ENCODE measurements around the gene GALNT8. TPM values are rescaled to one million over a fixed set of nuclear protein-coding genes. Genes with fewer than 3 reads are reported as not detected.

Gene GALNT8
- total RNA-seq, 5 donors from 2014 or later (not counting 1 experiment from before 2014, with no cell fraction given) = 0.41 to 2.9 (median 1.5) TPM

- H3K9me3 ChIP-seq = no peaks in the 10 kb centered on the region
- 66% methylated on average over 7 of the region's 7 CpGs for WGBS (ENCODE audit: insufficient coverage)
- peaks cover 0 to 6% (median 1%) of the 10 kb centered on the region in 3 donors for H3K4me1 Mint-ChIP-seq
- no peaks in the 10 kb centered on the region for H3K36me3 Mint-ChIP-seq
- POLR2A ChIA-PET = no interaction called here
- no peaks in the 10 kb centered on the region for H3K9me3 Mint-ChIP-seq
- peaks cover 6 to 12% of the 10 kb centered on the region in 2 donors for H3K27me3 Mint-ChIP-seq
- no peaks in the 10 kb centered on the region for H3K36me3 ChIP-seq (ENCODE audit: control insufficient read depth in 2 of 2, extremely low read depth in 1 of 2, insufficient read depth in 1 of 2, low read length in 1 of 2)
- CTCF ChIA-PET = interaction anchor here (0.6 to 0.7 kb wide), 2 partner anchors 78 to 444 kb away, joined by 3 read pairs; no protein-coding TSS in a partner anchor
- H3K4me3 ChIP-seq (ENCODE audit: control insufficient read depth in 1 of 2, extremely low read depth in 1 of 2, low read length in 1 of 2) = no peak overlapping the region
- H3K27ac ChIP-seq (ENCODE audit: low read length) = no peak overlapping the region
- peaks cover 0 to 3% of the 10 kb centered on the region in 2 experiments for H3K27me3 ChIP-seq (replicated peaks in 1 of 2; ENCODE audit: control insufficient read depth in 2 of 2, extremely low read depth in 1 of 2, insufficient read depth in 2 of 2, low read length in 1 of 2)
- ATAC-seq (replicated peaks in 1 of 4) = no peak
- H3K4me1 ChIP-seq (ENCODE audit: control insufficient read depth in 1 of 2, extremely low read depth in 1 of 2, insufficient read depth in 2 of 2, low read length in 2 of 2) = peaks cover 0 to 5% of the 10 kb centered on the region in 2 experiments
- no peak overlapping the region for H3K27ac Mint-ChIP-seq
- no peak for DNase-seq
- H3K4me3 Mint-ChIP-seq = no peak overlapping the region
Observed at GRCh38 chr12:4762773-4763172, 42.6 kb downstream of the GALNT8 start.

GRCh38 chr12:4763549-4763948, 43.3 kb downstream of the GALNT8 start:
- Mint-ChIP-seq H3K9me3 (no peaks in the 10 kb centered on the region), H3K27ac (no peak overlapping the region), H3K4me1 (peaks cover 0 to 6% (median 1%) of the 10 kb centered on the region in 3 donors), H3K27me3 (peaks cover 6 to 8% of the 10 kb centered on the region in 2 donors), H3K4me3 (no peak overlapping the region), H3K36me3 (no peaks in the 10 kb centered on the region)
- H3K27ac ChIP-seq (ENCODE audit: low read length) = no peak overlapping the region
- DNase-seq = peak in 4 of 35 experiments; percentile 0 to 15 (median 2)
- ATAC-seq (replicated peaks in 1 of 4) = no peak
- ChIA-PET POLR2A (no interaction called here), CTCF (interaction anchor here in 1 of 2 donors (0.6 kb wide), 1 partner anchor 315 kb away, joined by 3 read pairs; no protein-coding TSS in a partner anchor)
- H3K9me3 ChIP-seq = no peaks in the 10 kb centered on the region
- H3K4me3 ChIP-seq (ENCODE audit: control insufficient read depth in 1 of 2, extremely low read depth in 1 of 2, low read length in 1 of 2) = no peak overlapping the region
- WGBS (ENCODE audit: insufficient coverage) = 69% methylated on average over 12 of the region's 18 CpGs
- peaks cover 0 to 5% of the 10 kb centered on the region in 2 experiments for H3K4me1 ChIP-seq (ENCODE audit: control insufficient read depth in 1 of 2, extremely low read depth in 1 of 2, insufficient read depth in 2 of 2, low read length in 2 of 2)
- H3K27me3 ChIP-seq (replicated peaks in 1 of 2; ENCODE audit: control insufficient read depth in 2 of 2, extremely low read depth in 1 of 2, insufficient read depth in 2 of 2, low read length in 1 of 2) = peaks cover 0 to 3% of the 10 kb centered on the region in 2 experiments
- no peaks in the 10 kb centered on the region for H3K36me3 ChIP-seq (ENCODE audit: control insufficient read depth in 2 of 2, extremely low read depth in 1 of 2, insufficient read depth in 1 of 2, low read length in 1 of 2)

GRCh38 chr12:4766445-4766844, 46.2 kb downstream of the GALNT8 start:
- WGBS (ENCODE audit: insufficient coverage) = 100% methylated on average over 5 of the region's 6 CpGs
- POLR2A ChIA-PET = no interaction called here
- no peaks in the 10 kb centered on the region for H3K36me3 Mint-ChIP-seq

GRCh38 chr12:4767186-4767585, 47.0 kb downstream of the GALNT8 start:
- no peak overlapping the region for H3K27ac ChIP-seq (ENCODE audit: low read length)
- no peak overlapping the region for H3K4me3 ChIP-seq (ENCODE audit: control insufficient read depth in 1 of 2, extremely low read depth in 1 of 2, low read length in 1 of 2)
- H3K36me3 ChIP-seq (ENCODE audit: control insufficient read depth in 2 of 2, extremely low read depth in 1 of 2, insufficient read depth in 1 of 2, low read length in 1 of 2) = no peaks in the 10 kb centered on the region
- Mint-ChIP-seq H3K27me3 (peaks cover 13 to 17% of the 10 kb centered on the region in 2 donors), H3K27ac (no peak overlapping the region), H3K4me3 (no peak overlapping the region), H3K36me3 (no peaks in the 10 kb centered on the region), H3K4me1 (peaks cover 0 to 6% (median 1%) of the 10 kb centered on the region in 3 donors), H3K9me3 (no peaks in the 10 kb centered on the region)
- DNase-seq (no peak), ATAC-seq (replicated peaks in 1 of 4) (no peak)
- WGBS (ENCODE audit: insufficient coverage) = 100% methylated on average over 1 of the region's 2 CpGs
- H3K9me3 ChIP-seq = no peaks in the 10 kb centered on the region
- H3K27me3 ChIP-seq (replicated peaks in 1 of 2; ENCODE audit: control insufficient read depth in 2 of 2, extremely low read depth in 1 of 2, insufficient read depth in 2 of 2, low read length in 1 of 2) = peaks cover 0 to 5% of the 10 kb centered on the region in 2 experiments
- ChIA-PET POLR2A (no interaction called here), CTCF (no interaction called here)
- peaks cover 0 to 5% of the 10 kb centered on the region in 2 experiments for H3K4me1 ChIP-seq (ENCODE audit: control insufficient read depth in 1 of 2, extremely low read depth in 1 of 2, insufficient read depth in 2 of 2, low read length in 2 of 2)

More at GRCh38 chr12:4766445-4766844, 46.2 kb downstream of the GALNT8 start:
- Mint-ChIP-seq H3K4me1 (peaks cover 0 to 6% (median 1%) of the 10 kb centered on the region in 3 donors), H3K27me3 (peaks cover 13 to 15% of the 10 kb centered on the region in 2 donors), H3K4me3 (no peak overlapping the region), H3K9me3 (no peaks in the 10 kb centered on the region), H3K27ac (no peak overlapping the region)
- ATAC-seq (replicated peaks in 1 of 4) (no peak), DNase-seq (no peak)
- no peak overlapping the region for H3K27ac ChIP-seq (ENCODE audit: low read length)
- H3K4me3 ChIP-seq (ENCODE audit: control insufficient read depth in 1 of 2, extremely low read depth in 1 of 2, low read length in 1 of 2) = no peak overlapping the region
- no peaks in the 10 kb centered on the region for H3K36me3 ChIP-seq (ENCODE audit: control insufficient read depth in 2 of 2, extremely low read depth in 1 of 2, insufficient read depth in 1 of 2, low read length in 1 of 2)
- peaks cover 0 to 5% of the 10 kb centered on the region in 2 experiments for H3K4me1 ChIP-seq (ENCODE audit: control insufficient read depth in 1 of 2, extremely low read depth in 1 of 2, insufficient read depth in 2 of 2, low read length in 2 of 2)
- H3K27me3 ChIP-seq (replicated peaks in 1 of 2; ENCODE audit: control insufficient read depth in 2 of 2, extremely low read depth in 1 of 2, insufficient read depth in 2 of 2, low read length in 1 of 2) = peaks cover 0 to 3% of the 10 kb centered on the region in 2 experiments
- CTCF ChIA-PET = no interaction called here
- no peaks in the 10 kb centered on the region for H3K9me3 ChIP-seq

- Mint-ChIP-seq H3K4me3 (no peak overlapping the region), H3K27me3 (peaks cover 11 to 23% of the 10 kb centered on the region in 2 donors), H3K27ac (no peak overlapping the region), H3K9me3 (no peaks in the 10 kb centered on the region), H3K36me3 (no peaks in the 10 kb centered on the region), H3K4me1 (peaks cover 0 to 4% (median 0%) of the 10 kb centered on the region in 3 donors)
- Histone ChIP-seq H3K9me3 (no peaks in the 10 kb centered on the region), H3K36me3 (ENCODE audit: control insufficient read depth in 2 of 2, extremely low read depth in 1 of 2, insufficient read depth in 1 of 2, low read length in 1 of 2) (no peaks in the 10 kb centered on the region), H3K27ac (ENCODE audit: low read length) (no peak overlapping the region), H3K27me3 (replicated peaks in 1 of 2; ENCODE audit: control insufficient read depth in 2 of 2, extremely low read depth in 1 of 2, insufficient read depth in 2 of 2, low read length in 1 of 2) (peaks cover 0 to 5% of the 10 kb centered on the region in 2 experiments), H3K4me3 (ENCODE audit: control insufficient read depth in 1 of 2, extremely low read depth in 1 of 2, low read length in 1 of 2) (no peak overlapping the region), H3K4me1 (ENCODE audit: control insufficient read depth in 1 of 2, extremely low read depth in 1 of 2, insufficient read depth in 2 of 2, low read length in 2 of 2) (peaks cover 0 to 5% of the 10 kb centered on the region in 2 experiments)
- no CpG with 5 or more reads among the region's 2 CpGs for WGBS (ENCODE audit: insufficient coverage)
- DNase-seq = no peak
- ChIA-PET POLR2A (no interaction called here), CTCF (no interaction called here)
- ATAC-seq (replicated peaks in 1 of 4) = no peak
Observed at GRCh38 chr12:4768341-4768740, 48.1 kb downstream of the GALNT8 start.

- no peaks in the 10 kb centered on the region for H3K36me3 ChIP-seq (ENCODE audit: control insufficient read depth in 2 of 2, extremely low read depth in 1 of 2, insufficient read depth in 1 of 2, low read length in 1 of 2)
- no peaks in the 10 kb centered on the region for H3K9me3 ChIP-seq
- ChIA-PET CTCF (no interaction called here), POLR2A (no interaction called here)
- 88% methylated on average over 2 of the region's 5 CpGs for WGBS (ENCODE audit: insufficient coverage)
- no peak for ATAC-seq (replicated peaks in 1 of 4)
- H3K9me3 Mint-ChIP-seq = no peaks in the 10 kb centered on the region
- no peak for DNase-seq
- no peaks in the 10 kb centered on the region for H3K4me1 ChIP-seq (ENCODE audit: control insufficient read depth in 1 of 2, extremely low read depth in 1 of 2, insufficient read depth in 2 of 2, low read length in 2 of 2)
- H3K4me3 Mint-ChIP-seq = no peak overlapping the region
- no peak overlapping the region for H3K4me3 ChIP-seq (ENCODE audit: control insufficient read depth in 1 of 2, extremely low read depth in 1 of 2, low read length in 1 of 2)
- no peak overlapping the region for H3K27ac Mint-ChIP-seq
- no peaks in the 10 kb centered on the region for H3K4me1 Mint-ChIP-seq
- no peak overlapping the region for H3K27ac ChIP-seq (ENCODE audit: low read length)
- H3K36me3 Mint-ChIP-seq = no peaks in the 10 kb centered on the region
- H3K27me3 Mint-ChIP-seq = peaks cover 10 to 23% of the 10 kb centered on the region in 2 donors
- peaks cover 0 to 2% of the 10 kb centered on the region in 2 experiments for H3K27me3 ChIP-seq (replicated peaks in 1 of 2; ENCODE audit: control insufficient read depth in 2 of 2, extremely low read depth in 1 of 2, insufficient read depth in 2 of 2, low read length in 1 of 2)
Observed at GRCh38 chr12:4769073-4769472, 48.9 kb downstream of the GALNT8 start.

Measured in T-cell (primary cell).